Measurements from ENCODE around the gene TNS3.

The TNS3 gene

DNA sequence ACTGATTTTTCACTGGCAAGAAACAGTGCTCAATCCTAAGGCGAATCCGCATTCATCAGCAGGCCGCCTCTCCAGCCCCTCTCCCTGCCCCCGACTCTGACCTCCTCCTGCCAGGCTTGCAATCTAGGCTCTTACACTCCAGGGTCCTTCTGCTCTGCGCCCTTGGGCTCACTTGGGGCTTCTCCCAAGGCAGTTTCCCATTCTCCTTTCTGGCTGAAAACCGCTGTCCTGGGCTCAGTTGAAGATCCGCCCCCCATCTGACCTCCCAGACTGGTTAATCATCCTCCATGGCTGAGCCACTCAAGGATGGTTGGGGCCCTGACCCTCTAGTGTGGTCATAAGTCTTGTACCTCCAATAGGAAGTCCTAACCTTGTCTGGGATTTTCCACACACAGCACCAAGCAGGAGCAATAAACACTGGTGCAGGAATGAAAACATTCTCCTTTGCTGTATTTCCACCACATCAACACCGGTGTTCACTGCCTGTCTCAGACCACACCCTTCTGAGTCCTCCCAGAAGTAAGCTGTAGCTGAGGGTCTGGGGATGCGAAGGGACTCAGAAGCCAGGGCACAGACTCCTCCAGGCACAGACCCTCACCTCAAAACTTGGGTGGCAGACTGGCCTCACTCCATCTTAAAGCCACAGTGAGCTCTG lies 42.4 kb downstream of the TNS3 start:
- DNase-seq: peak; percentile 42

DNA sequence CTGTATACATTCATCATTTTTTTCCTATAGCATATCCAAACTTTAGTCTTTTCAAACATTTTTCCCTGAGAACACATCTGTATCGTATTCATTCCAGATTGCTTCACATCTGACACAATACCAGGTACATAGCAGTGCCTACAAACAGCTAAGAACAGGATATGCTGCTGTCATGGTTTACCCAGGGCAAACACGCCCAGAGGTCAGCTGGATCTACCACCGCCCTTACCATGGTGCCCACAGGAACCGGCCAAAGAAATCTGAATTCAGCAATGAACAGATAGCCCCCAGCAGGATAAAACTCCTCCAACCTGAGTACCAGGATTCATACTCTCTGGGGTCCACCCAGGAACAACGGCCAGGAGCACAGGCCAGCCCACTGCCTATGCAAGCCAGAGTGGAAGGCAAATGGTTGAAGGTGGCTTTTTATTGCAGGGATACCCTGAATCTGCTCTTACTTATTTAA lies 43.0 kb downstream of the TNS3 start:
- no peak for DNase-seq

DNA sequence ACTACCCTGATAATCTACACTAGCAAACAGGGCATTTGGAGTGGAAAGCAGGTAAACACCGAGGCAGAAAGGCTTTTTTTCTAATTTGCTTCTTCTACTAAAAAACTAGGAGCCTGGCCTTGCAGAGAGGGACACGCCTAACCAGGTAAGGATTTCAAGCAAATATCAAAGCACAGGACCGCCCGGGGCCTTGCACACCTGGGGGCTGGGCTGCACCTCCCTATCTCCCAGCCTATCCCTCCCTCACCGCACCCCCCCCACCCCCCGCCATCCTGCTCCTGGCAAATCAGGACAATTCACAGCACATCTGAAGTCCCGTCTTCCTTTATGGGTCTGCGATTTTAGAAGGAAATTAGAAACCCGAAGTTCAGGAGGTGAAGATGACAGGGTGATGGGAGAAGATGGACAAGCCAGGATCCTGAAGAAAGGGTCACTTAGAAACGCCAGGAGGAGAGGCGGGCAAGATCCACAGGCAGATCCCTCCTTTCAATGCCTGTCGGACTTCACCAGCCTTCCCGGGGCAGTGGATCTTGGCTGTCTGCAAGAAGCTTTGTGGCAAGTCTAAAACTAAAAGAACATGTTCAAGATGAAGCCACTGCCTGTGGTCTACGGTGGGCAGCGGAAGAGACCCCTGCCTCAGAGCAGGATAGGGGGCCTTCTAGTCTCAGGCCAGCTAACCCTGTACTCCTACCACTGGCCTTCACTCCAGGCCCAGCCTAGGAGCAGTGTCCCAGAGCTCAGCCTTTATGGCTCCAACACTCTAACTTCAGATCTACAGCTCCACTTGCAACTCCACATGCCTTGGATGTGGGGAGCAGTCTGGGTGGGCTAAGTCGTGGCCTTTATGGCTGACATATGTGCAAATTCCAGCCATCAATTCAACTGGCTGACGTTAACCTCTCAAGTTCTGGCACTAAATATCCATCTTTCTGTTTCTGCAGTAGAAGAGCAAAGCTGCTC lies 43.9 kb downstream of the TNS3 start:
- no peak for DNase-seq

DNA sequence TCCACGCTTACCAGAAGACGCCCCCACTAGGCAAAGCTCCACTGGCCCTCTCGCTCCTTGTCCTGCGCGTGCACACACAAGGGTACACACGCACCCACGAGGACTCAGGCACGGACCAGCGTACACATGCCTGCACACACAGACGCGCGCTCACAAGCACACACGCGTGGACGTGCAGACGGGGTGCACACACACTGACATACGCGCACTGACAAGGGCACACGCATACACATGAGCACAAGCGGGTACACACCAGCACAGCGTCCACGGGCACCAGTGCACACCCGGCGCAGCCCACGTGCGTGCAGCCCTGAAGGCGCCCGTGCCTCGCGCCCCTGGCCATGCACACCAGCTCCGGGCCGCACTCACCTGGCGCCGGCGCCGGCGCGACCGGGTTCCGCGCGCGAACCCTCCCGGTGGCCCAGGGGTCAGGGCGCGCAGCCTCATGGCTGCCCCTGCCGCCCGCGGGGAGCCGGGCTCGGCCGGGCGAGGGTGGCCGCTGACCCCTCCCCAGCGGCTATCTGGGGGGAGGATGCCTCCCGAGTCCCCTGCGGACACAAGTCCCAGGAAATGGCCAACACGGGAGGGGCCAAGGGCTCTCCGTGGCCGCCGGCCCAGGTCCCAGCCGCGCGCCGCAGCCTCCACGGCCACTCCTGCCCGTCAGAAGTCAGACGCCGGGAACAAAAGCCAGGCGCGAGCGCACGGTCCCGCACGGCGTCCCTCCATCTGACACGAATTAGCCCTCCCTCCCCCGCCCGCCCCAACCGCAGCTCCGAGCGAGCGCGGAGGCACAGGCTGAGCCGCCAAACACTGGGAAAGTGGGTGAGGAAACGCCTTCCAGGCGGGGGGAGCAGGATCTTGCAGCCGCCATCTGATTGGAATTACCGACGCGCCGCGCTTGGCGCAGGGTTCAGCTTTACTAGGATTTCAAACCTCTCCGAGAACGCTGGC lies 45.0 kb downstream of the TNS3 start:
- peak; percentile 55 for DNase-seq

DNA sequence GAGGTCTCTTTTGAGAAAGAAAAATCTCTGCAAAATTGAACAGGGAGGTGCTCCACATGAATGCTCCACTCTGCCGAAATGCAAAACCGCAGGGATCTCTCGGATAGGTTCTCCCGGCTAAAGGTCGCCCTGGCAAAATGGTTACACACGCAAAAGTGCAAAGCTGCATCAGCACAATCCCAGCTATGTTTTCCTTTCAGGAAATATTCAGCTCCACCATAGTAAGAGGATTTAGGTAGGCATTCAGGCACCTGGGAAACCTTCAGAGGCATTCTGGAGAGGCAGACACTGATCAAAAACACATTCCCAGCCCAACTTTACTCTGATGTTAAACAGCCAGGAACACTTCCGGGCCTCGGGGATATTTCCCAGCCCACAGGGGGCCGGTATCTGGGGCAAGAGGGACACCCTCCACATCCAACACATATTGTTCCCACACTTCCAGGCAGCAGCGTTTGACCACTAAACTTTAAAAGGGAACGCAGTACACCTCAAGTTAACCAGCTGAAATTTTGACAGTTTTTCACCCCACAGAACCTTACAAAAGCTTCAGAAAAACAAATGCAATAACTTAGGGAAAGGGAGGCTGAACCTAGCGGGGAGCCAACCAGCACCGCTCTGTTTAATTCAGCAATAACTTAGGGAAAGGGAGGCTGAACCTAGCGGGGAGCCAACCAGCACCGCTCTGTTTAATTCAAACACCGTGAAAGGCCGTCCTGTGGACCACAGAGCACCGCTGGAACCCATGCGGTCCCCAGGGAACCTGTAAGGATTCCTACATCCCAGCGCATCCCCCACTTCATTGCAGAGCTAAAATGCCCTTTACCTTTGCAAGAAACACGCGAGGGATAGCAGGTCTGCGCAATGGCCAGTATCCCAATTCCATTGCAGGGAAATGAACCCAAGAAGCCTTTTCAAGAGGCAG lies 45.9 kb downstream of the TNS3 start:
- no peak for DNase-seq

DNA sequence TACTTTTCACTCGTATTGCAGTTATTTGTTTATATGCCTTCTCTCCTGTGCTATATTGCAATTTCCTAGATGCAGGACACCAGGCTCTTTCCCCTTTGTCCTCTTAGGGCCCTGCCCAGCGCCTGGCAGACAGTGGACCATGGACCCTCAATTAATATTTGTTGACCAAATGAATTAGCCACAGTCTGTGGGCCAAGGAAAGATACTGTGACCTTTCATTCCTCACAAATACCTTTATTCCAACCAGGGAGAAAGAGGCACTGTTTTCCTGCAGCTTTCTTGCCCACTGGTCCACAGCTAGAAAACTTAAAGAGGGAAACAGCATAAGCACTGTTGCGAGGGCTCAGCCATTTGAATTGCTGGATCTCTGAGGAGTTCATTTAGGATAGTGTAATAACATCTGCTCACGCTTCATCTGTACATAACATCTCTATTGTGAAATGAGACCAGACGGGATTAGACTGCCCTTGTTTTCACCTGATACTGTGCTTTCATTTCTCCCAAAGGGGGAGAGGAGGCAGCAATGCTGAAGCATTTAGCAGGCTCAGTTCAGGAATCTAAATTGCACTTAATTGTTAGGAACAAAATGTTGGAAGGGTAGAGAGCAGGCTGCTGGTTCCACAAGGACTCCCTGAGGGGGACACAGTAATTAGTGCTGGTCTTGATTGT lies 46.7 kb downstream of the TNS3 start:
- DNase-seq: no peak

DNA sequence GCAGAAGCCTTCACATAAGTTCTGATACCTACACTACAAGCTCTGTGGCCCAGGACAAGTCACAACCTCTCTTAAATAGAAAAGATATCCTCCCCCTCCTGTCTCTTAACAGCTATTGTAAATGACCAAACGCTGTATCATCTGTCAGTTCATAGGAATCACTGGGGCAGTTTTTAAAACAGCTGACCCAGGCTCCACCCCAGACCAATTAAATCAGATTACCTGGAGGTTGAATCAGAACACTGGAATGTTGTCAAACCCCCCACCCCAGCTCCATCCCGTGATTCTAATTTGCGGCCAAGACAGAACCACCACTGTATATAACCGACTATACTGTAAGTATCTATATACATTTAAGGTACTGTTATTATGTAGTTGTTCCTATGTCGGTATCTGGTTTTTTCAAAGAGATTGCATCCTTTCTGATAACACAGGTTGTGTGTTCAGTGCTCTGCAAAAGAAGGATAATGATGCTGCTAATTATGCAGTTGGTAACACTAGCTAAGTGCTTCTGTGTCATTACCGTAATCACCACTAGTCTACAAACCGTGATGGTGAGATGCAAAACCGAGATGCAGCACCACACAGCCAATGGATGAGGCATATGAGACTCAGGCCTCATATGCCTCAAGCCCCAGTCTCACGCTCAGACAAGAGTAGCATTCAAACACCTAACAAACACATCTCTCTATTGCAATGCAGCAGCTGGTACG lies 47.4 kb downstream of the TNS3 start:
- DNase-seq: no peak

DNA sequence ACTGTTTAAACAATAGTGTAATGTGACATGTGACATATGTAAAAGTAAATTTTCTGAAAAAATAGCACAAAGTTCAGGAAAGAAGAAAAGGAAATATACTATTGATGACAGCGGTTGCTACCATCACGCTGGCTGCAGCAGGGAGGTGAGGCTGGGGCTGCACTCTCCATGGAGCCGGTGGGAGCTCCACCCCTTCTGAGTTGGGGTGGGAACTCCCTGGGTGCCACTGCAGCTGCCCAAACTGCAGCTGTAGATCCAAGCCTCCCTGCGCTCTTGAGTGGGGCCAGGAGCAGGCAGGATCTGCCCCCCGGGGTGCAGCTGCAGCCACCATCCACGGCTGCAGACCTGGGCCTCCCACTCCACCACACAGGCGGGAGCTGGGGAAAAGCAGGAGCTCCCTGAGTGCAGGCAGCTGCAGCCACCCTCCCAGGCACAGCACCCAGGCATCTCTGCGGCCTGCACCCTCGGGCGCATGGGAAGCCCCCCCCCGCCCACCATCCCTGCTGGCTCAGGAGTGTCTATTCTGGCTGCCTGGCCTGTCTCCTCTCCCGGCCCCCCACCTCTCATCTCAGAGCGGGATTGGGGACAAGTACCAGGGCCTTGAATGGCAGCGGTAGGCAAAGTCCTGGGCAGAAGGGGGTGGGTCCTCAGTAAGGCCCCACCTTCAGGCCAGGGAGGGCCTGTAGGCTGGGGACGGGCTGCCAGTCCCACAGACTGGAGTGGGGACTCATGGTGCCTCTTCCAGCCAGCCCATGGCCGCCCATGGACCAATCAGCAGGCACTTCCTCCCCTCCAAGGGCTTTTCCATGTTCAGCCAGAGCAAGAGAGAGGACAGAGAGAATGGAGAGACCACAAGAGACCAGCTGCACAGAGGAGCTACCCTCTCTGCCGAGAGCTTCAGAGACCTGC lies 50.1 kb downstream of the TNS3 start:
- no peak for DNase-seq

DNA sequence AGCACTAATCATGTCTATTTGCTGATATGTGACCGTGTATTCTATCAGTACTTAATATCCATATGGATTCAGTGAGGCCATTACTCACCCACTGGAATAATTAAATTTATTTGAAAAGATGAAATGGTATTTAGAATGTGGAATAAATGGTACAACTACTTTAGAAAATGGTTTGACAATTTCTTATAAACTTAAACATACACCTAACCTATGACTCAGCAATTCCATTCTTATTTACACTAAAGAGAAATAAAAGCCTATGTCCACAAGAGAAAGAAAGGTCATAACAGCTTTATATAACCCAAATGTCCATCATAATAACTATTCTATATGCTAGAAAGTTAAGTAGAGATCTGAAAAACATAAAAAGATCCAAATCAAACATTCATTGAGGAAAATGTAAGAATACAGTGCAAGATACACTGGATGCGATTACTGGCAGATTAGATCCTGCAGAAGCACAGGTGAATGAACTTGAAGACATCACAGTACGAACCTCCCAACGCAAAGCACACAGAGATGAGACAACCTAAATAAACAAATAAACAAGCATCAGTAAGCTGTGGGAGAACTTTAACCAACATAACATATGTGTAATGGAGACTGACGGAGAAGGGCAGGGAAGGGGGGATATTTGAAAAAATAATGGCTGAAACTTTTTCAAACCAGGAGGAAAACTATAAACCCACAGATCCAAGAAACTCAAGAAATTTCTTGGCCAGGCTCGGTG lies 51.9 kb downstream of the TNS3 start:
- no peak for DNase-seq

DNA sequence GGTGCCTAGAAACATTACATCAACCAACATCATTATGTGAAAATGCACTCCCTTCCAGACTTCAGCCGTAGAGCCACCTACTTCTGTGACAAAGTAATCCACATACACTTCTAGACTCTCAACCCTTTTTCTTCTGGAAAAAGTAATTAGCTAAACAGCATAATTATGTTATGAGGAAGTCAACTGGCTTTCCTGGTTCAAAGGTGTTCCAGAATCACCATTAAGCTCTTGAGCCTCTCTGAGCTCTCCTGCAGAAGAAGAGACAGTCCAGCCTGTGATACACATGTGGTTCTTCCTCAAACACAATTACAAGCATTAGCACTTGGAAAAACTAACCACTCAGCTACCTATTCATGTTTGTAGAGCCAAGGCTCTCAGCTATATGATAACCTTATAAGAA lies 52.5 kb downstream of the TNS3 start:
- DNase-seq: no peak

DNA sequence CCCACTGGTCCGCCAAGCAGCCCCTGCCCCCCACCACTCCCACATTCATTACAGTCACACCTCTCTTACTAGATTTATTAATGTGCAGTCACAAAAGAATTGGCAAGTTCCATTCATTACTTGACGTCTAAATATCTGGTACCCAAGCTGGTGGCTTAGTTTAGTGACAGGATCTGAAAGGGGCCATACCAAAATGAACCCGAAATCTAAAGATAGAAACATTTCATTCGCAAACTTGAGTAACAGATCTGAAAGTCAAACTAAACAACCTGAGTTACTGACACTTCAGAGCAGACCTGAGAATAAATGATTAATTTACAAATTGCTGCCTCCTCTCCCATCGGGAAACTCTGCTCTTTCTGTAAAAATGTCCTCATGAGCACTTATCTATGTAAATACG lies 53.4 kb downstream of the TNS3 start:
- DNase-seq: no peak

DNA sequence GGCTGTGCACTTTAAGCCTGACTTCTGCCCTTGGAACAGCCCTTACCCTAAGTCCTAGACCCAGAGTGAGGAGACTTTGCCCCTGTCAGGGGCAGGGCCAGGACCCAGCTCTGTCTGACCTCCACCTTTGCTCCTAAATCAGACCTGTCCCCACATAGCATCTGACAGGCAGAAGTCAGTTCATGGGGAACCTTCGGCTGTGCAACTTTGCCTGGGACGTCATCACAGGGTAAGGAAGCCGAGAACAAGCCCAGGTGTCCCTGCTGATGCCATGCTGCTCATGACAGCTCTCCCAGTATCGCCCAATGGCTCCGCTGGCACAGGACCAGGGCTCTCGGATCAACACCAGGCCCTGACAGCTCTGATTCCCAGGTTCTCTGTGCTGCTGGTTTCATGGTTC lies 55.4 kb downstream of the TNS3 start:
- no peak for DNase-seq

DNA sequence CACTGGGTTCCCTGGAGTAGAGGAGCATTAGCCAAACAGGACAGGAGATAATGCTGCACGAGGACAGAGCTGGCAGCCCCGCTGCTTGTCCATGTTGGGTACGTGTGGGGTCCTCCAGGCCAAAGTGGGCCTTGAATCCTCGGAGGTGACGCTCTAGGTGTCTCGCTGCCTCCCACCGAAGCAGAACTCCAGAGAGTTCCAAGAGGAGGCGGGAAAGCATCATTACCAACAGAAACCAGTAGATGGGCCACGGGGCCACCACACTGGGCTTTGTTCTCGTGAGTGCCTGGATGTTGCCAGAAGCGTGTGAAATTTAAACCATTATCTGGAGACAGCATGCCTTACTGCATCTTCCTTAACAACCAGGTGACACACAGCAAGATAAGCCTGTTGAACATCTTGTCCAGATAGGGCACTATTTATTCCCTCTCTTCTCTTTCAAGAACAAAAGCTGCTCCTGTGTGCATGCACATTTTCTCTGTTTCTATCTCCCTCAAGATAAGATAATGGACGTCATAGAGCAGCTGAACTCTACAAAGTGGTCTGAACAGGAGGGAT lies 56.8 kb downstream of the TNS3 start:
- no peak for DNase-seq

DNA sequence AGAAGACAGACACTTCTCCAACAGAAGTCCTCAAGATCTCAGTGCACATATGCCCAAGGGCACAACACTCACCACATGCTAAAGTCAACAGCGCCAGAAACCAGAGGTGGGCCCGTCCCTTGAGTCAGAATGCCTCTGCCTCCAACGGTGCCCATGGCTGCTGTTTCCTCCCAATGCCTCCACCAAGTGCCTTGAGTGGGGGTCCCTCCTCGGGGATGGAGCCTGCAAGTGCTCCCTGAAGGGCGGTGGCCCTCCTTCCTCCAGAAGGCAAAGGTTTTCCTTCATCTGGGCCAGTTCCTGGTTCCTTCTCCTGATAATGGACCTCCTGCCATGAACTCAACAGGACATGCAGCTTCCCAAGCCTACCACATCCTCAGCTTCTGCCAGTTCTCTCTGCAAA lies 58.5 kb downstream of the TNS3 start:
- no peak for DNase-seq

DNA sequence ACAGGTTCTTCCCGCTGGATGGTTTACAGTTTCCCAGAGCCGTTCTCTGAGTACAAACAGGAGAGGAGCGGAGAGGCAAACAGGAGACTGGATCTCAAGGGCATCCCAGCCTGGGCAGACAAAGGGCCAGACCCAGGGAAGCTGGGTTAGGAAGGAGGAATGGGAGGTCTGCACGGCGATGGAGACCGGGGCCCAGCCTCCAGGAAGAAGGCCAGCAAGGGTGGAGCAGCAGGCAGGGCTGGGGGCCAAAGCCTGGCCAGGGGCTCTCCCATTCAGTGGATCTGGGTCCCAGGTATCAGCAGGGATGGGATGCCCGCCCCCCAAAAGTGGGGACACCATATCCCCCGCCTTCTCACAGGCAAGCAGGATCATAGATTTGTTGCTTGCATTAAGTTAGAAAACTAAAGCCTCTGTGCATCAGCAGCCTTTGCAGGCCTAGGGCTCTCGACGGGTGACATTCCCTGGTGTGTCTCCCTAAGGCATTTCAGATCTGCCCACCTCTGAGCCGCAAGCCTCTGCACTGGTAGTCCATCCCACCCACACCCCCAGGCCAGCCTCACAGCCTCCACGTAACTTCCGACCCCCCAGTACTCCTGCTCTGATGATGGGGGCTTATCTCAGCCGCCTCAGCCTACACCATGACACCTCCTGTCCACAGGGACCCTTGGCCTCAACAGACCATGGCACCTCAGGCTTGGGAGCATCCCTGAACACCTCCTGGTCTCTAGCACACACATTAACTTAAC lies 59.9 kb downstream of the TNS3 start:
- no peak for DNase-seq

DNA sequence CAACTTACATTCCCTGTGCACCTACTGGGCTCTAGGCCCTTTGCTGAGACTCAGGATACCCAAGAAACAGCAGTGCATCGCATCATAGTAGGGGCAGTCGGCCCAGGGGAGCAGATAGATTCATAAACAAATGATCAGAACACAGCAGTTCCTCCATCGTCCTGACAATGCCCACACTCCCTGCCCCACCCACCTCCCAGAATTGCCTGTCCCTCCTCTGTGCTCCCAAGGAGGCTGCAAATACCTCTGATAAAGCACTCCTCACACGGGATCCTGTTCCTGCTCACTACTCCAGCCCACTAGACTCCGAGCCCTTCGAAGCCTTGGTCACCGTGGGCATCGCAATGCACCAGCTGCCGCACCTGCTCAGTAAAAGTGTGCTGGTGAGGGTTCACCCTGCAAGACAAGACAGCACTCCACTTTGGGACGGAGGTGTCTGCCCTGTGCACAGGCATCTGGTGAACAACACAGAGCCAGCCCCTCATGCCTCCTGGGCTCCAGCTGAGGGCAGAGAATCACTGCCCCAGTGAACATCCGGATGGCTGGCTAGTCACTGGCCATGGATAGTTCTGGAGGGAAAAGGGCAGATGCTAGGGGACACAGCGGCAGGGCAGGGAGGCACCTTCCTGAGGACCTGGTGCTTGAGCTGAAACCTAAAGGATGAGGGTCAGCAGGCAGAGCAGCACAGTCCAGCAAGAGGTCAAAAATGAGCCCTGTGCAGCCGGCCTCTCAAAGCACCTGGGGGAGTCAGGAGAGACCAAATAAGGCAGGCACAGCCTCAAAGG lies 60.7 kb downstream of the TNS3 start:
- no peak for DNase-seq

DNA sequence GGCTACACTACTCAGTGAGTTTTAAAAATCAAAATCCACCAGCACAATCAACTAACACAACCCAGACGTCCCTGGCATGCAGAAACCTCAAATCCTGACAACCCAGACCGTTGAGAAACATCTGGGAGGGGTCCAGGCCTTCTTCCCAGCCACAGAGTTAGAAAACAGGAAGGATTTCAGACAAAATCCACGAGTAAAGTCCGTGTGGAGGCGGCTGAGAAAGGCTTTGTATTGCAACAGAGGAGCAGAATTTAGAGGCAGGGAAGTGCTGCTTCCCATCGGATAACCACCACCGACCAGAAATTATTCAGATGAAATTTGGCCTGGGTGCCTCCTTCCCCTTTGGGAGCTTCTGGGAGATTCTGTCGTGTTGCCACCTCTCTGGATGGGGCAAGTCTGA lies 61.5 kb downstream of the TNS3 start:
- DNase-seq: no peak
